Endodermal cell (in vitro differentiated cells): ENCODE results near the gene KIRREL3. TPM values are rescaled to one million over a fixed set of nuclear protein-coding genes. Genes with fewer than 3 reads are reported as not detected.

Source experiments
- DNase-seq: peaks from one replicate; pipeline ENCODE4 v3.0.0-alpha.2; 2017
- H3K27ac ChIP-seq: 2 replicates; pipeline ENCODE4 v1.5.1; 2013; ENCODE audit warnings: mild to moderate bottlenecking, low read depth, low read length, moderate library complexity
- H3K27me3 ChIP-seq: 2 replicates; pipeline ENCODE4 v1.6.1; 2013; ENCODE audit warnings: mild to moderate bottlenecking, low read length, moderate library complexity; ENCODE audit not compliant: insufficient read depth, control insufficient read depth, poor library complexity, severe bottlenecking
- H3K36me3 ChIP-seq: 2 replicates; pipeline ENCODE4 v1.7.0; 2013; ENCODE audit warnings: mild to moderate bottlenecking, low read length, moderate library complexity; ENCODE audit not compliant: control insufficient read depth, insufficient read depth
- H3K4me1 ChIP-seq: one replicate; pipeline ENCODE4 v1.7.0; 2013; ENCODE audit warnings: low read length; ENCODE audit not compliant: control insufficient read depth, insufficient read depth
- H3K4me3 ChIP-seq: 2 replicates; pipeline ENCODE4 v1.5.1; 2013; ENCODE audit warnings: mild to moderate bottlenecking, low read length, moderate library complexity
- H3K9ac ChIP-seq: 2 replicates; pipeline ENCODE4 v1.6.1; 2013; ENCODE audit warnings: mild to moderate bottlenecking, low read length, moderate library complexity; ENCODE audit not compliant: poor library complexity, severe bottlenecking; ENCODE audit errors: extremely low read depth
- H3K9me3 ChIP-seq: 2 replicates; pipeline ENCODE4 v1.6.1; 2013; ENCODE audit warnings: mild to moderate bottlenecking, low read length, moderate library complexity; ENCODE audit not compliant: control insufficient read depth
- H3K27ac Mint-ChIP-seq: 2 replicates; pipeline ENCODE4 v1.8.0; 2020; ENCODE audit warnings: mixed read lengths
- H3K27me3 Mint-ChIP-seq: 2 replicates; pipeline ENCODE4 v1.8.0; 2021; ENCODE audit warnings: mild to moderate bottlenecking, mixed read lengths; ENCODE audit not compliant: insufficient read depth
- H3K36me3 Mint-ChIP-seq: 2 replicates; pipeline ENCODE4 v1.8.0; 2020; ENCODE audit warnings: low read depth, mixed read lengths
- H3K4me1 Mint-ChIP-seq: 2 replicates; pipeline ENCODE4 v1.8.0; 2020; ENCODE audit warnings: mixed read lengths
- H3K4me3 Mint-ChIP-seq: 2 replicates; pipeline ENCODE4 v1.8.0; 2020; ENCODE audit warnings: mild to moderate bottlenecking, moderate library complexity, mixed read lengths
- H3K9me3 Mint-ChIP-seq: 2 replicates; pipeline ENCODE4 v1.8.0; 2020; ENCODE audit warnings: mild to moderate bottlenecking, mixed read lengths
- CTCF ChIP-seq: fragments of 200-600 bp; sonication (generic); conservative IDR thresholded peaks from 2 replicates; pipeline ENCODE4 v1.5.0; 2021; ENCODE audit warnings: antibody characterized with exemption, mild to moderate bottlenecking
- WGBS, 2 experiments: methylation state at CpG; one replicate each; pipeline versions ENCODE4 v1.1.5 to v1.1.7; 2013; ENCODE audit warnings: missing lambda C conversion rate in 2 of 2, mixed read lengths in 1 of 2; ENCODE audit not compliant: insufficient coverage in 1 of 2, insufficient read length in 1 of 2; 5-methylcytosine and 5-hydroxymethylcytosine counted together
- total RNA-seq, 2 donors: library from RNA; stranded (reverse); fragmentation: NEBNext Ultra II Directional in 1 of 2; extraction: Animal tissue kit (Norgen Biotek cat#: 25700) in 1 of 2; gene quantifications; 2 replicates in 1 of 2; 3 replicates in 1 of 2; pipeline ENCODE4 v1.2.1, GENCODE V29; 2021

The KIRREL3 gene
- total RNA-seq, 2 donors from 2014 or later, result 1.1 to 1.4 TPM

DNA sequence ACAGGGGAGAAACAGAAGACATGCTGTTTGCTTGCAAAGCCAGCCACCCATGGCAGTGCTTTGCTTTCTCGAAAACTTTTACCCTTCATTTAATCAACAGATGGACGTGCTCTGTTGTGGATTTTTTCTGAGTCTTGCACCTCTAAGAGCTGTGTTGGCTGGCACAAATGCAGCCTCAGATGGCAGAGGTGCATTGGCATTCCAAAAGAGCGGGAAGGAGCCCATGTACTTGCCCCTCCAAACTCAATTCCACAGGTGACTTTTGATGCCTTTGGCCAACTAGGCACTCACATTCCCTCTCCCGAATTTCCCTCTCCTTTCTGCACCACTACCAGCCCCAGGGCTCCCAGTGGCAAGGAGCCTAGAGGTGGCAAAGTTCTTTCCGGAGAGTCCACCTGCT is 1.2 kb downstream of the KIRREL3 start:
- H3K9me3 Mint-ChIP-seq, result no peaks in the 10 kb centered on the region
- H3K4me3 Mint-ChIP-seq, result no peak overlapping the region
- WGBS, 2 experiments, result 74 to 77% methylated on average over 3 to 5 of the region's 5 CpGs
- peaks cover 18% of the 10 kb centered on the region for H3K27me3 Mint-ChIP-seq
- no peak overlapping the region for H3K27ac Mint-ChIP-seq
- Histone ChIP-seq H3K9ac (no peak overlapping the region), H3K4me1 (no peaks in the 10 kb centered on the region), H3K27ac (no peak overlapping the region), H3K36me3 (no peaks in the 10 kb centered on the region), H3K27me3 (peaks cover 91% of the 10 kb centered on the region), H3K9me3 (no peaks in the 10 kb centered on the region), H3K4me3 (no peak overlapping the region)
- no peak for DNase-seq
- no peaks in the 10 kb centered on the region for H3K36me3 Mint-ChIP-seq
- TF ChIP-seq CTCF, result no peak
- H3K4me1 Mint-ChIP-seq, result peaks cover 12% of the 10 kb centered on the region

GRCh38 chr11:126997641-126998040 is 2.9 kb downstream of the KIRREL3 start:
- Histone ChIP-seq H3K4me1 (no peaks in the 10 kb centered on the region), H3K4me3 (no peak overlapping the region), H3K9me3 (no peaks in the 10 kb centered on the region), H3K27ac (no peak overlapping the region), H3K27me3 (peaks cover 89% of the 10 kb centered on the region), H3K9ac (no peak overlapping the region), H3K36me3 (no peaks in the 10 kb centered on the region)
- TF ChIP-seq CTCF, result no peak
- 91 to 92% methylated on average over 3 to 4 of the region's 4 CpGs for WGBS, 2 experiments
- Mint-ChIP-seq H3K27me3 (peaks cover 17% of the 10 kb centered on the region), H3K4me3 (no peak overlapping the region), H3K36me3 (no peaks in the 10 kb centered on the region), H3K4me1 (peaks cover 8% of the 10 kb centered on the region), H3K27ac (no peak overlapping the region), H3K9me3 (no peaks in the 10 kb centered on the region)
- DNase-seq, result no peak

DNA sequence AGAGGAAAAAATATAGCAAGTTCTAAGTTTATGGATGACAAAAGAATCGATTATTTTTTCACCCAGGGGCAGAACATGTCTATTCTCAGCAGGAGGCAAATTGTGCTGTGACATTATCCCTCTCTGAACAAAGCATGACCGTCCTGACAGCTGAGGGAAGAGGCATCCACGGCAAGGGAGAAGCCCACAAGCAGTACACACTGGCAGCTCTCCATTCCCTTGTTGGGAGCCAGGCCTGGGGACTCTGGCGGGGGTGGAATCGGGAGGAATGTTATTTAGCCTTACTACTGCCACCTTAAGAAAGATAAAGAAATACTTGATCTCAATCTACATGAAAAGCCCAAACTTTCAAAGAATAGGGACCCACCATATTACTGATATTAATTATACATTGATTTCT is 3.4 kb downstream of the KIRREL3 start:
- Histone ChIP-seq H3K9ac (no peak overlapping the region), H3K4me1 (no peaks in the 10 kb centered on the region), H3K4me3 (no peak overlapping the region), H3K9me3 (no peaks in the 10 kb centered on the region), H3K27me3 (peaks cover 89% of the 10 kb centered on the region), H3K27ac (peak overlapping the region; percentile 92), H3K36me3 (no peaks in the 10 kb centered on the region)
- H3K9me3 Mint-ChIP-seq, result no peaks in the 10 kb centered on the region
- H3K4me1 Mint-ChIP-seq, result peaks cover 4% of the 10 kb centered on the region
- peaks cover 22% of the 10 kb centered on the region for H3K27me3 Mint-ChIP-seq
- H3K27ac Mint-ChIP-seq, result no peak overlapping the region
- no peak for DNase-seq
- H3K4me3 Mint-ChIP-seq, result no peak overlapping the region
- TF ChIP-seq CTCF, result no peak
- 53 to 79% methylated on average over 3 to 5 of the region's 5 CpGs for WGBS, 2 experiments
- H3K36me3 Mint-ChIP-seq, result no peaks in the 10 kb centered on the region
